AG04450 (cell line): ENCODE measurements around the gene ZNF280D. TPM values are rescaled to one million over a fixed set of nuclear protein-coding genes. Genes with fewer than 3 reads are reported as not detected.

ENCODE experiments used
- CTCF ChIA-PET: fragments of 300-600, 350-600 bp; formaldehyde crosslinking; extraction: SDS; loops from one replicate; lab custom pipeline; 2022; ENCODE audit warnings: antibody characterized with exemption, inconsistent platforms; lab: Charles Lee
- POLR2A ChIA-PET: fragments of 350-600 bp; formaldehyde crosslinking; extraction: SDS; loops from one replicate; lab custom pipeline; 2021; ENCODE audit warnings: antibody characterized with exemption, inconsistent platforms; lab: Yijun Ruan, JAX
- DNase-seq: peaks from one replicate; pipeline ENCODE4 v3.0.0-alpha.2; 2011; ENCODE audit warnings: low read depth, low spot score
- H3K27ac ChIP-seq: one replicate; pipeline ENCODE4 v1.5.1; 2012; ENCODE audit warnings: low read depth, low read length, control low read depth
- H3K27me3 ChIP-seq: one replicate; pipeline ENCODE4 v1.6.0; 2012; ENCODE audit warnings: low read length; ENCODE audit not compliant: control insufficient read depth, insufficient read depth
- H3K4me3 ChIP-seq: 2 replicates; pipeline ENCODE4 v1.5.1; 2011; ENCODE audit warnings: mild to moderate bottlenecking, low read depth, low read length, control low read depth
- H3K9me3 ChIP-seq: 2 replicates; pipeline ENCODE4 v1.5.1; 2012; ENCODE audit warnings: low read length; ENCODE audit not compliant: control insufficient read depth, insufficient read depth
- CTCF ChIP-seq: IDR thresholded peaks from 2 replicates; pipeline ENCODE4 v1.5.1; 2011; ENCODE audit warnings: low read depth, low read length, control low read depth, inconsistent platforms
- polyA plus RNA-seq: library from polyadenylated mRNA; depleted of rRNA; stranded (reverse); fragments of >200 nt; gene quantifications from 2 replicates; pipeline ENCODE4 v1.2.3, GENCODE V29; 2011

Gene ZNF280D
- polyA plus RNA-seq, 1 experiment: 17.6 TPM

GRCh38 chr15:56678571-56678970 is 54.7 kb downstream of the ZNF280D start:
- Histone ChIP-seq H3K4me3 (no peak overlapping the region), H3K27me3 (no peaks in the 10 kb centered on the region), H3K9me3 (no peaks in the 10 kb centered on the region), H3K27ac (no peak overlapping the region)
- no peak for DNase-seq
- POLR2A ChIA-PET: interaction anchor here (0.6 kb wide), 1 partner anchor 88 kb away, joined by 4 read pairs; no protein-coding TSS in a partner anchor
- CTCF ChIA-PET: no interaction called here
- no peak for TF ChIP-seq CTCF

GRCh38 chr15:56677271-56677670 is 56.0 kb downstream of the ZNF280D start:
- H3K4me3 ChIP-seq: no peak overlapping the region
- no peak for TF ChIP-seq CTCF
- no peak overlapping the region for H3K27ac ChIP-seq
- no peak for DNase-seq
- ChIA-PET CTCF (interaction anchor here (0.9 to 1.1 kb wide), 2 partner anchors 186 to 461 kb away, joined by 3 read pairs; no protein-coding TSS in a partner anchor), POLR2A (no interaction called here)
- H3K27me3 ChIP-seq: no peaks in the 10 kb centered on the region
- H3K9me3 ChIP-seq: no peaks in the 10 kb centered on the region

GRCh38 chr15:56675930-56676329 is 57.4 kb downstream of the ZNF280D start:
- H3K27ac ChIP-seq: no peak overlapping the region
- H3K4me3 ChIP-seq: no peak overlapping the region
- TF ChIP-seq CTCF: no peak
- POLR2A ChIA-PET: no interaction called here
- DNase-seq: no peak
- CTCF ChIA-PET: no interaction called here
- H3K27me3 ChIP-seq: no peaks in the 10 kb centered on the region
- no peaks in the 10 kb centered on the region for H3K9me3 ChIP-seq

GRCh38 chr15:56674857-56675256 is 58.5 kb downstream of the ZNF280D start:
- TF ChIP-seq CTCF: no peak
- Histone ChIP-seq H3K9me3 (no peaks in the 10 kb centered on the region), H3K4me3 (no peak overlapping the region), H3K27ac (no peak overlapping the region), H3K27me3 (no peaks in the 10 kb centered on the region)
- ChIA-PET CTCF (interaction anchor here (0.6 kb wide), 1 partner anchor 58 kb away, joined by 3 read pairs; no protein-coding TSS in a partner anchor), POLR2A (no interaction called here)
- no peak for DNase-seq

- no peak for TF ChIP-seq CTCF
- H3K9me3 ChIP-seq: no peaks in the 10 kb centered on the region
- ChIA-PET POLR2A (no interaction called here), CTCF (interaction anchor here (1.8 kb wide), 1 partner anchor 182 kb away, joined by 4 read pairs; no protein-coding TSS in a partner anchor)
- H3K27me3 ChIP-seq: no peaks in the 10 kb centered on the region
- H3K4me3 ChIP-seq: no peak overlapping the region
- H3K27ac ChIP-seq: no peak overlapping the region
- DNase-seq: peak; percentile 18
Measured at GRCh38 chr15:56672721-56673120, 60.6 kb downstream of the ZNF280D start.
